ENCODE data around the gene ARL15. TPM values are rescaled to one million over a fixed set of nuclear protein-coding genes. Genes with fewer than 3 reads are reported as not detected.

The ARL15 gene
- total RNA-seq, 1 experiment from 2014 or later, result 13.0 TPM

DNA sequence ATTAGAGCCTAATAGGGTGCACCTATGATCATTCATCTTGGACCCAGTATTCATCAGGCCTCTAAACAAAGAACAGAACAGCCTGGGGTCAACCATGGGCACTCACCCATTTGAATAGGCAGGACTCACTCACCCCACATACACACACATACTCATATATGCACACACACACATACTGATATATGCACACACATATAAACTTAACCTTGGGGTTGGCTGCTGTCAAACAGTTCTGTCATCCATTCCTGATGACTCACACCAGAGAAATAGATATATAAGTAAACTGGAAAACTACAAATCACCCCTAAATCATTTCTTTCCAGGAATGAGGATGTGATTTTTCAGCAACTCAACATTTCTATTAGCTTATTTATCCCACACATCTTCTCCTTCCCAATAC is 51.3 kb downstream of the ARL15 start:
- Mint-ChIP-seq H3K4me3 (no peak overlapping the region), H3K27ac (no peak overlapping the region), H3K36me3 (ENCODE audit: insufficient read depth in 1 of 3, low read depth in 3 of 3) (no peaks in the 10 kb centered on the region), H3K4me1 (peaks cover 5 to 8% of the 10 kb centered on the region in 2 experiments), H3K9me3 (no peaks in the 10 kb centered on the region), H3K27me3 (ENCODE audit: low read depth) (no peaks in the 10 kb centered on the region)
- no peak overlapping the region for H3K4ac ChIP-seq (ENCODE audit: low read depth, low read length)
- no peak overlapping the region for H3K27ac ChIP-seq (ENCODE audit: insufficient read length, low read depth, low read length)
- H2BK5ac ChIP-seq (ENCODE audit: insufficient read length, low read length), result no peak overlapping the region
- no peak overlapping the region for H3T11ph ChIP-seq (ENCODE audit: low read length)
- no peak overlapping the region for H2BK12ac ChIP-seq (ENCODE audit: insufficient read length, low read depth, low read length)
- H3K79me1 ChIP-seq (ENCODE audit: insufficient read depth, low read depth, low read length, poor library complexity, severe bottlenecking), result no peaks in the 10 kb centered on the region
- H2BK20ac ChIP-seq (ENCODE audit: low read depth, low read length, poor library complexity, severe bottlenecking), result no peak overlapping the region
- H3K23me2 ChIP-seq (ENCODE audit: insufficient read length, low read depth, low read length, poor library complexity, severe bottlenecking), result no peaks in the 10 kb centered on the region
- H2AK5ac ChIP-seq (ENCODE audit: insufficient read length, low read length), result no peak overlapping the region
- no peaks in the 10 kb centered on the region for H4K20me1 ChIP-seq (ENCODE audit: control insufficient read depth, insufficient read depth, insufficient read length)
- no peak overlapping the region for H3K14ac ChIP-seq (ENCODE audit: insufficient read depth, low read length)
- no peak overlapping the region for H3K18ac ChIP-seq (ENCODE audit: insufficient read length, low read depth, low read length)
- no peaks in the 10 kb centered on the region for H3K27me3 ChIP-seq (ENCODE audit: insufficient read depth, low read length)
- no peak overlapping the region for H2BK120ac ChIP-seq (ENCODE audit: low read depth, low read length, poor library complexity, severe bottlenecking)
- no peak overlapping the region for H3K9ac ChIP-seq (ENCODE audit: extremely low read depth, insufficient read length, low read length)
- no peak overlapping the region for H4K5ac ChIP-seq (ENCODE audit: insufficient read length, low read depth, low read length)
- H2AFZ ChIP-seq (ENCODE audit: low read length), result no peak overlapping the region
- no peaks in the 10 kb centered on the region for H3K9me3 ChIP-seq (ENCODE audit: control insufficient read depth, low read depth, low read length)
- TF ChIP-seq, protein P1, sequence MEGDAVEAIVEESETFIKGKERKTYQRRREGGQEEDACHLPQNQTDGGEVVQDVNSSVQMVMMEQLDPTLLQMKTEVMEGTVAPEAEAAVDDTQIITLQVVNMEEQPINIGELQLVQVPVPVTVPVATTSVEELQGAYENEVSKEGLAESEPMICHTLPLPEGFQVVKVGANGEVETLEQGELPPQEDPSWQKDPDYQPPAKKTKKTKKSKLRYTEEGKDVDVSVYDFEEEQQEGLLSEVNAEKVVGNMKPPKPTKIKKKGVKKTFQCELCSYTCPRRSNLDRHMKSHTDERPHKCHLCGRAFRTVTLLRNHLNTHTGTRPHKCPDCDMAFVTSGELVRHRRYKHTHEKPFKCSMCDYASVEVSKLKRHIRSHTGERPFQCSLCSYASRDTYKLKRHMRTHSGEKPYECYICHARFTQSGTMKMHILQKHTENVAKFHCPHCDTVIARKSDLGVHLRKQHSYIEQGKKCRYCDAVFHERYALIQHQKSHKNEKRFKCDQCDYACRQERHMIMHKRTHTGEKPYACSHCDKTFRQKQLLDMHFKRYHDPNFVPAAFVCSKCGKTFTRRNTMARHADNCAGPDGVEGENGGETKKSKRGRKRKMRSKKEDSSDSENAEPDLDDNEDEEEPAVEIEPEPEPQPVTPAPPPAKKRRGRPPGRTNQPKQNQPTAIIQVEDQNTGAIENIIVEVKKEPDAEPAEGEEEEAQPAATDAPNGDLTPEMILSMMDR (conservative IDR thresholded peaks at IDR 0.05), result no peak
- no peak for DNase-seq
- H3K56ac ChIP-seq (ENCODE audit: insufficient read length, low read depth, low read length), result no peak overlapping the region
- H4K8ac ChIP-seq (replicated peaks; ENCODE audit: insufficient read length, low read depth, low read length), result no peak overlapping the region
- no peak overlapping the region for H3K4me2 ChIP-seq (ENCODE audit: insufficient read depth, insufficient read length, low read length)
- no peak overlapping the region for H3K23ac ChIP-seq (ENCODE audit: insufficient read length, low read depth, low read length)
- no peak overlapping the region for H4K91ac ChIP-seq (ENCODE audit: insufficient read length, low read depth, low read length)
- H2BK15ac ChIP-seq (ENCODE audit: low read depth, low read length), result no peak overlapping the region
- H3K79me2 ChIP-seq (ENCODE audit: insufficient read depth, low read length), result peaks cover 2% of the 10 kb centered on the region; the same call in 1 of the 2 replicates
- H3K4me1 ChIP-seq (ENCODE audit: insufficient read depth, low read length), result no peaks in the 10 kb centered on the region; the same call in 1 of the 2 replicates
